Peyer's patch (tissue), 4 donors: Measurements from ENCODE around the gene DOCK3.

Experiments used
- POLR2A ChIP-seq, 2 donors: fragments of 450-650 bp; IDR thresholded peaks; one replicate each; pipeline ENCODE4 v1.5.1; 2017; ENCODE audit warnings: antibody characterized with exemption in 2 of 2, mild to moderate bottlenecking in 2 of 2, moderate library complexity in 2 of 2
- TF ChIP-seq, protein P1 (sequence below), 6 experiments: fragments of 450-650 bp in 4 of 6; fragments of 200-600 bp in 2 of 6; sonication (generic) in 1 of 6; IDR thresholded peaks; one replicate each; pipeline ENCODE4 v1.5.1; 2017 to 2019; ENCODE audit warnings: antibody characterized with exemption in 6 of 6, mild to moderate bottlenecking in 3 of 6, moderate library complexity in 1 of 6

DNA sequence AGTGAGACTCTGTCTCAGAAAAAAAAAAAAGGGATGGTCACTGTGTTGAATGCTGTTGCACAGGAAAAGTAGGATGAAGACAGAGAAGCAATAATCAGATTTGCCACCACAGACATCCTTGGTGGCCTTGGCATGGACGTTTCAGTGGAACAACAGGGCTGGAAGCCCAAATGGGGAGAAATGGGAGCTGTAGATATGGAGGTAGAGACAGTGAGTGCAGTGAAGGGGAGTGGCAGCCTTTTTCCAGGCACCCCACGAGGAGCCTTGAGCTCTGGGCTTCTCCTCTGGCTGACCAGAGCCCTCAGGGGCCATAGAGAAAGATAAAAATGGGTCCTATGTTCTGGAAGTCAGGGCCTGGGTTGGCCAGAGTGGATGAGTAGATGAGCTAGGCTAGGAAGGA, 12.3 kb upstream of the DOCK3 start:
- TF ChIP-seq, protein P1, sequence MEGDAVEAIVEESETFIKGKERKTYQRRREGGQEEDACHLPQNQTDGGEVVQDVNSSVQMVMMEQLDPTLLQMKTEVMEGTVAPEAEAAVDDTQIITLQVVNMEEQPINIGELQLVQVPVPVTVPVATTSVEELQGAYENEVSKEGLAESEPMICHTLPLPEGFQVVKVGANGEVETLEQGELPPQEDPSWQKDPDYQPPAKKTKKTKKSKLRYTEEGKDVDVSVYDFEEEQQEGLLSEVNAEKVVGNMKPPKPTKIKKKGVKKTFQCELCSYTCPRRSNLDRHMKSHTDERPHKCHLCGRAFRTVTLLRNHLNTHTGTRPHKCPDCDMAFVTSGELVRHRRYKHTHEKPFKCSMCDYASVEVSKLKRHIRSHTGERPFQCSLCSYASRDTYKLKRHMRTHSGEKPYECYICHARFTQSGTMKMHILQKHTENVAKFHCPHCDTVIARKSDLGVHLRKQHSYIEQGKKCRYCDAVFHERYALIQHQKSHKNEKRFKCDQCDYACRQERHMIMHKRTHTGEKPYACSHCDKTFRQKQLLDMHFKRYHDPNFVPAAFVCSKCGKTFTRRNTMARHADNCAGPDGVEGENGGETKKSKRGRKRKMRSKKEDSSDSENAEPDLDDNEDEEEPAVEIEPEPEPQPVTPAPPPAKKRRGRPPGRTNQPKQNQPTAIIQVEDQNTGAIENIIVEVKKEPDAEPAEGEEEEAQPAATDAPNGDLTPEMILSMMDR (IDR thresholded peaks at IDR 0.05): no peak
- TF ChIP-seq POLR2A (IDR thresholded peaks at IDR 0.05): no peak
